Heart right ventricle (tissue), 16 donors: ENCODE data around the gene WDFY4. TPM values are rescaled to one million over a fixed set of nuclear protein-coding genes. Genes with fewer than 3 reads are reported as not detected.
A peak's percentile ranks its signal among the peaks of the same experiment; 100 is the strongest.

Source experiments
- ATAC-seq, 8 donors: fragments of 200-7000 bp; cut with Tn5 transposase; one replicate each; pipeline ENCODE4 v1.9.1; 2020; ENCODE audit warnings: mild to moderate bottlenecking in 8 of 8, moderate library complexity in 8 of 8, moderate number of reproducible peaks in 1 of 8
- DNase-seq, 2 donors: peaks; one replicate each; pipeline ENCODE4 v3.0.0-alpha.2; 2020
- H3K27ac ChIP-seq, 10 donors: fragments of 200-600 bp; sonication (generic) in 2 of 10; one replicate each; pipeline versions ENCODE4 v1.5.0 to v1.8.0; 2020 to 2022; ENCODE audit warnings: mild to moderate bottlenecking in 3 of 10
- H3K27me3 ChIP-seq, 7 donors: fragments of 200-600 bp; one replicate each; pipeline ENCODE4 v1.8.0; 2021 to 2022; ENCODE audit warnings: mild to moderate bottlenecking in 2 of 7
- H3K36me3 ChIP-seq, 9 donors: fragments of 200-600 bp; sonication (generic) in 1 of 9; one replicate each; pipeline versions ENCODE4 v1.5.0 to v1.8.0; 2020 to 2022; ENCODE audit warnings: mild to moderate bottlenecking in 2 of 9
- H3K4me1 ChIP-seq, 9 donors: fragments of 200-600 bp; sonication (generic) in 1 of 9; one replicate each; pipeline versions ENCODE4 v1.5.0 to v1.8.0; 2020 to 2022; ENCODE audit warnings: mild to moderate bottlenecking in 4 of 9
- H3K4me3 ChIP-seq, 10 donors: fragments of 200-600 bp; sonication (generic) in 2 of 10; one replicate each; pipeline versions ENCODE4 v1.5.0 to v1.8.0; 2020 to 2022; ENCODE audit warnings: mild to moderate bottlenecking in 7 of 10, moderate library complexity in 2 of 10
- H3K9me3 ChIP-seq, 11 donors: fragments of 200-600 bp in 10 of 11; sonication (generic) in 2 of 11; one replicate each; pipeline versions ENCODE4 v1.5.0 to v1.8.0; 2013 to 2022; ENCODE audit warnings: mild to moderate bottlenecking in 2 of 11, control low read depth in 1 of 11, moderate library complexity in 1 of 11
- WGBS, 2 donors: extraction: QIAGEN DNeasy Blood & Tissue Kit; methylation state at CpG; one replicate each; pipeline ENCODE4 v1.1.7; 2013; ENCODE audit warnings: inconsistent platforms in 1 of 2; 5-methylcytosine and 5-hydroxymethylcytosine counted together
- intact Hi-C, 10 donors: fragments of 100-400 bp; cut with DNase I; formaldehyde crosslinking; loops; one replicate each; pipeline versions ENCODE4 v1.11.1 to v1.14.2; 2022
- polyA plus RNA-seq, 2 donors: library from polyadenylated mRNA; stranded (reverse); fragments of 200-250 nt; gene quantifications; one replicate each; pipeline ENCODE4 v1.2.3, GENCODE V29; 2013
- total RNA-seq, 10 donors: library from RNA; stranded (reverse); fragmentation: NEBNext Ultra II Directional in 3 of 10; extraction: Animal tissue kit (Norgen Biotek cat#: 25700) in 3 of 10; gene quantifications; one replicate each; pipeline versions ENCODE4 v1.2.1 to v1.2.4, GENCODE V29; 2021 to 2023
- TF ChIP-seq, protein P1 (sequence below), 9 donors: fragments of 200-600 bp; sonication (generic) in 2 of 9; IDR thresholded peaks; one replicate each; pipeline versions ENCODE4 v1.5.0 to v1.8.0; 2021 to 2022; ENCODE audit warnings: antibody characterized with exemption in 9 of 9, mild to moderate bottlenecking in 5 of 9, moderate library complexity in 1 of 9
- donor health status: Arrhythmogenic right ventricular cardiomyopathy.
- donor health status: ischemic (EF 13 %, LVEDD 7.1; RV severe dilation, severe dysfunction).
- donor health status: healthy with polysubstance abuse.
- donor health status: DM: no; HTN: yes; CAD: no.
- donor health status: DM: no; HTN: no; CAD: no.
- donor health status: ischemic (EF 25% LVEDD 6.9; RV normal size, moderate dysfunction).
- donor health status: ischemic (EF 25% LVEDD 5.7; RV mildly dilated, moderate dysfunction).
- donor health status: healthy.
- donor health status: DM: yes; HTN: yes; CAD: no.
- donor health status: Ischemic cardiomyopathy.
- donor health status: ischemic (EF 35%, LVEDD 5.7; RV mildly dilated, moderate dysfunction).
- donor health status: nonischemic (EF 11% LVEDD 7.7; RV severe dilation, severe dysfunction).
- donor health status: DM: yes; HTN: yes; CAD: no.
- donor health status: PGD.
- donor health status: ischemic (EF 29% LVEDD 5.4; RV normal size, mild dysfunction).
- donor health status: nonischemic (EF 23%, LVEDD 6.1; RV moderate dilation, normal function).

The WDFY4 gene
- total and polyA plus RNA-seq, 12 donors, result 0.59 to 7.4 (median 0.92) TPM

DNA sequence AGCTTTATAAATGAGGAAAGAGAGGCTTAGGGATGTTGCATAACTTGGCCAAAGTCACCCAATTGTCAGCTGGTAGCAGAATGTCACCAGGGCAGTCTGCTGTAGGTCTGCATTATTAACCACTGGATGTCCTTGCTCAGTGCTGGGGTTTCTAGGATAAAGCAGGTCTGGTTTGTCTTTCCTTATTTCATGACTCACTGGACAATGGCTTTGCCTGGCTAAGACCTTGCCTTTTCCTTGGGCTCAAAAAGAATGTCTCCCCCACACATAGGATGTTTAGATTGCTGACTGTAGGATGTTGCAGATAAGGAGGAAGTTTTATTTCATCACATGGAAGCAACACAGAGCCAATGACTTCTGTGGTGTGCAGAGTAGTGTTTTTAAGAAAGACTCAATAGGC, 29.4 kb downstream of the WDFY4 start:
- Histone ChIP-seq H3K27ac (peak overlapping the region in 1 of 10 donors; percentile 1), H3K4me3 (no peak overlapping the region), H3K4me1 (peaks cover 0 to 41% (median 17%) of the 10 kb centered on the region in 9 donors), H3K27me3 (no peaks in the 10 kb centered on the region), H3K36me3 (no peaks in the 10 kb centered on the region), H3K9me3 (peaks cover 0 to 14% (median 0%) of the 10 kb centered on the region in 11 donors)
- intact Hi-C loops, result no loop called here
- ATAC-seq (peak in 2 of 8 donors; percentile 29 to 37), DNase-seq (no peak)
- TF ChIP-seq, protein P1, sequence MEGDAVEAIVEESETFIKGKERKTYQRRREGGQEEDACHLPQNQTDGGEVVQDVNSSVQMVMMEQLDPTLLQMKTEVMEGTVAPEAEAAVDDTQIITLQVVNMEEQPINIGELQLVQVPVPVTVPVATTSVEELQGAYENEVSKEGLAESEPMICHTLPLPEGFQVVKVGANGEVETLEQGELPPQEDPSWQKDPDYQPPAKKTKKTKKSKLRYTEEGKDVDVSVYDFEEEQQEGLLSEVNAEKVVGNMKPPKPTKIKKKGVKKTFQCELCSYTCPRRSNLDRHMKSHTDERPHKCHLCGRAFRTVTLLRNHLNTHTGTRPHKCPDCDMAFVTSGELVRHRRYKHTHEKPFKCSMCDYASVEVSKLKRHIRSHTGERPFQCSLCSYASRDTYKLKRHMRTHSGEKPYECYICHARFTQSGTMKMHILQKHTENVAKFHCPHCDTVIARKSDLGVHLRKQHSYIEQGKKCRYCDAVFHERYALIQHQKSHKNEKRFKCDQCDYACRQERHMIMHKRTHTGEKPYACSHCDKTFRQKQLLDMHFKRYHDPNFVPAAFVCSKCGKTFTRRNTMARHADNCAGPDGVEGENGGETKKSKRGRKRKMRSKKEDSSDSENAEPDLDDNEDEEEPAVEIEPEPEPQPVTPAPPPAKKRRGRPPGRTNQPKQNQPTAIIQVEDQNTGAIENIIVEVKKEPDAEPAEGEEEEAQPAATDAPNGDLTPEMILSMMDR (IDR thresholded peaks at IDR 0.05), result no peak

DNA sequence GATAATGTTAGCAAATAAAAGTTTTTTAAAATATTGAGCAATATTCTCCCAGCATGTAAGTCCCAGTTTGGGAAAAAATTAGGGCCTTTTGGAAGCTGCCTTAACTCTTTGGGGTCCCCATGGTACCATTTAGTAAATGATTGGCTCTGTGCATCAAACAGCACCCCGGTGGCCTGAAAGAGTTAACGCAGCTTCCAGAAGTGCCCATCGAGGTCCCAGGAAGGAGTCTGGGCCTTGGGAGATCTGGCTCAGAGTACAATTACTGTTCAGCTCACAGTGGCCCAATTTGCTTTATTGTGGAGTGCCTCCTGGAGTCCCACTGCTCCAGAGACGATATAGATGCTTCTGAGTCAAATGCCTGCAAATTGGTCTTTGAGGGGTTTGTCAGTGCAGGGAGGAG, 31.7 kb downstream of the WDFY4 start:
- Histone ChIP-seq H3K27me3 (no peaks in the 10 kb centered on the region), H3K9me3 (peaks cover 0 to 14% (median 0%) of the 10 kb centered on the region in 11 donors), H3K4me1 (peaks cover 0 to 24% (median 6%) of the 10 kb centered on the region in 9 donors), H3K27ac (no peak overlapping the region), H3K4me3 (no peak overlapping the region), H3K36me3 (no peaks in the 10 kb centered on the region)
- ATAC-seq (no peak), DNase-seq (no peak)
- WGBS, 2 donors, result 71 to 77% methylated on average over 4 of the region's 4 CpGs
- intact Hi-C loops, result no loop called here
- TF ChIP-seq, protein P1 (IDR thresholded peaks at IDR 0.05), result no peak

DNA sequence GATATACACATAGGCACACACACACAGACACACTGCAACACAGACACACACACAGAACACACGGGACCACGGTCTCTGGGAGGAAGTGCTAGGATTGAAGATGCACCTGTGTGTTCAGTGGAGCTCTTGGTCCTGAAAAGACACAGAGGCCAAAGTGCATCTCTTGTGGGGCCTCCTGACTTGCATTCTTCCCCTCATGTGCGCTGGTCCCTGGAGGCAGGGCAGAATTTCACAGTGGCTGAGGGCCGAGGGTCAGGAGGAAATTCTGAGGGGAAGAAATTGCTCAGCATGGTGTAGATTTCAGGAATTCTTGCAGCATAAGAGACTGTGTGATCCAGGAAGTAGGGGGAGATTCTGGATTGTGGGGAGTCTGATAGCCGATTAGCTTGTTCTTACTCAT, 35.9 kb downstream of the WDFY4 start:
- 64 to 77% methylated on average over 5 of the region's 5 CpGs for WGBS, 2 donors
- Histone ChIP-seq H3K27ac (no peak overlapping the region), H3K36me3 (no peaks in the 10 kb centered on the region), H3K9me3 (no peaks in the 10 kb centered on the region), H3K27me3 (no peaks in the 10 kb centered on the region), H3K4me3 (no peak overlapping the region), H3K4me1 (peaks cover 0 to 8% (median 0%) of the 10 kb centered on the region in 9 donors)
- TF ChIP-seq, protein P1 (IDR thresholded peaks at IDR 0.05), result no peak
- no peak for DNase-seq
- no peak for ATAC-seq
- intact Hi-C loops, result no loop called here

DNA sequence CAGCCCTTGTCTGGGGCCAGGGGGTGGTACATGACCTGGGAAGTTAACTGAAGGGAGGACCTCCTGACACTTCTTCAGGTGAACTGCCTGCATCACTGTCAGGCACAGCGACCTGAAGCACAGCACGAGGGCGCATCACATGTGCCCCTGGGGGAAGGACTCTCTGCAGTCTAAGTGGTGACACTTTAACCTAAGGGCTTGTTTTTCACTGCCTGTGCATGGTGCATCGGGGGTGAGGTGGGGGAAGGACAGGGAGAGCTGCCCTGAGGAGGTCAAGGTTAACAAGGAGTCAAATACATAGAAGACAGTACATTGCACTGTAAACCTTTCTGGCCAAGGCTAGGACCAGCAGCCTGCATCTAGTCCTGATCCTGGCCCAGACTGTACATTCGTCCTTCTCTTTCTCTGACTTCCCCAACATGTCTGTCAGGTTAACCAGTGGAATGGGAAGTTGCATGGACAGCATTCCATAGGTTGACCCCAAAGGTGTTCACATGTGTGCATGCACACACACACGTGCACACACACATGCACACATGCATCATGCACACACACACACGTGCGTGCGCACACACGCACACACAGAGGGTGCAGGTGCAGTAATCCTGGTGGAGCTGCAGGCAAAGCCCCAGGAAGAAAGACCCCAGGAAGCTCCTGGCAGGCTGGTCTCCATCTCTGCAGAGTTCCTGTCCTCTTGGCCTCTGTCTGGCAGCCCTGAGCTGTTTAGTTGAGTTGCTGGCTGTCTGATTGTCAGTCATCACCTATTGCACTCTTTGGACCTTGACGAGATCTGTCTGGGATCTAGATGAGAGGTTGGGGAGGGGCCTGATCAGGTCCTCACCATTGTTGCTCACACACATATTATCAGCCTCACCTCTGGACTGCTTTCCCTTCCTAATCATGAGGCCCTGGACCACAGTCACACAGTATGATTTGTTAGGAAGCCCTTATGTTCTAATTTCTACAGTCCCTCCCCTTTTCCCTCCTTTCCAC, 37.8 kb downstream of the WDFY4 start:
- H3K4me3 ChIP-seq, result no peak overlapping the region
- peak in 1 of 8 donors; percentile 13 for ATAC-seq
- DNase-seq, result no peak
- TF ChIP-seq, protein P1 (IDR thresholded peaks at IDR 0.05), result no peak
- H3K27ac ChIP-seq, result no peak overlapping the region
- no peaks in the 10 kb centered on the region for H3K9me3 ChIP-seq
- WGBS, 2 donors, result 84 to 93% methylated on average over 11 of the region's 11 CpGs
- peaks cover 0 to 5% (median 0%) of the 10 kb centered on the region in 9 donors for H3K36me3 ChIP-seq
- H3K4me1 ChIP-seq, result peaks cover 0 to 13% (median 0%) of the 10 kb centered on the region in 9 donors
- intact Hi-C loops, result no loop called here
- no peaks in the 10 kb centered on the region for H3K27me3 ChIP-seq
